NAMALWA (cell line): ENCODE data around the gene PTPN18.
"Not testable (repeated sequence)": the region's sequence is repeated elsewhere in the genome, so short reads cannot be mapped to it uniquely, and the experiment has no call there.

Experiments used
- DNase-seq: peaks from one replicate; pipeline ENCODE4 v3.0.0-alpha.2; 2015; ENCODE audit warnings: low spot score

The PTPN18 gene, protein sequence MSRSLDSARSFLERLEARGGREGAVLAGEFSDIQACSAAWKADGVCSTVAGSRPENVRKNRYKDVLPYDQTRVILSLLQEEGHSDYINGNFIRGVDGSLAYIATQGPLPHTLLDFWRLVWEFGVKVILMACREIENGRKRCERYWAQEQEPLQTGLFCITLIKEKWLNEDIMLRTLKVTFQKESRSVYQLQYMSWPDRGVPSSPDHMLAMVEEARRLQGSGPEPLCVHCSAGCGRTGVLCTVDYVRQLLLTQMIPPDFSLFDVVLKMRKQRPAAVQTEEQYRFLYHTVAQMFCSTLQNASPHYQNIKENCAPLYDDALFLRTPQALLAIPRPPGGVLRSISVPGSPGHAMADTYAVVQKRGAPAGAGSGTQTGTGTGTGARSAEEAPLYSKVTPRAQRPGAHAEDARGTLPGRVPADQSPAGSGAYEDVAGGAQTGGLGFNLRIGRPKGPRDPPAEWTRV

DNA sequence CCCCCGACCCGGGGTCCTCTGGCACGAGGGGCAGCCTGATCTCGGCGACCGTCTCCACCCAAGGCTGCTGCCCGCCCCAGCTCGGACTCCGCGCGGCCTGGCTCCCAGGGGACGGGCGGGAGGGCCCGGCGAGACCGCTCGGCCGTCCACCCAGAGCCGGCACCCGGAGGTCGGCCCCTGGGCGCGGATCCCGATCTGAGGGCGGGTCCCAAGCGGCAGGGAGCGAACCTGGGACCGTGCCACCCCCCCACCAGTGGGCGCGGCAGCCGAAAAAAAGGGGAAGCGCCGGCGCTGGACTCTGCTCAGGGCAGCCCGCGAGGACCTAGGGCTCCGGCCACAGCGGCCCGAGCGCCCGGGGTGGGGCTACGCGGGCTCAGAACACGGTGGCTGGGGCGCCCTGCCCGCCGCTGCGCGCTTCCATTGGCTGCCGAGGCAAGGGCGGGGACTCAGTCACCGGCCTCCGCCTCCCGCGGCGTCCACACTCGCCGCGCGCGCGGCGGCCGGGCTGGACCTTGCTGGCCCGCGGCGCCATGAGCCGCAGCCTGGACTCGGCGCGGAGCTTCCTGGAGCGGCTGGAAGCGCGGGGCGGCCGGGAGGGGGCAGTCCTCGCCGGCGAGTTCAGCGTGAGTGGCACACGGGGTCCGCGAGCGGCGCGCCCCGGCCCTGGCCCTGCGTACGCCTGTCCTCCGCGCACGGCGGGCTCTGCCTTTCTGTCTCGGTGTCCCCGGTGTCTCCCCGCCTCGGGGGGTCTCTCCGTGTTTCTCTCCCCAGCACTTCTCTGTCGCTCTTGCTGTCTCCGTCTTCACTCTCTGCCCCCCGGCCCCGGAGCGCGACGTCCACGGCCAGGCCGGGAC is at the start of gene PTPN18:
TSS of gene PTPN18 (plus strand) at position 479 of the 854 bp plus-strand sequence. CDS start at position 531, 52 bp downstream.
- peak; percentile 54 for DNase-seq

DNA sequence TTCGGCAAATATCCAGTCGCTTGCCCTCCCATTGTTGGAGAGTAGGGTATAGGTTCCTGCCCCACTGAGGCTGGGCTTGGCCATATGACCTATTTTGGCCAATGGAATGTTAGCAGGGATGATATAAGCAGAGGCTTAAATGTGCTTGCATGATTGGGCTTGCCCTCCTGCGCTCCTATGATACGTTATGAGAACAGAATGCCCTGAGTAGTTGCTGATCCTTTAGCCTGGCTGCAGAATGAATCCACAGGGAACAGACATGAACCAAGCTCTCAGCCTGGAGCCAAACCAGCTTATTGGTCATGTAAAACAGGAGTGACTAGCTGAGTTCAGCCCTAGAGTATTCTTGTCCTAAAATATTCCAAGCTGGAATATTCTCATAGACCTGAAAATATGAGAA is 48.0 kb upstream of the PTPN18 start:
- no peak for DNase-seq

DNA sequence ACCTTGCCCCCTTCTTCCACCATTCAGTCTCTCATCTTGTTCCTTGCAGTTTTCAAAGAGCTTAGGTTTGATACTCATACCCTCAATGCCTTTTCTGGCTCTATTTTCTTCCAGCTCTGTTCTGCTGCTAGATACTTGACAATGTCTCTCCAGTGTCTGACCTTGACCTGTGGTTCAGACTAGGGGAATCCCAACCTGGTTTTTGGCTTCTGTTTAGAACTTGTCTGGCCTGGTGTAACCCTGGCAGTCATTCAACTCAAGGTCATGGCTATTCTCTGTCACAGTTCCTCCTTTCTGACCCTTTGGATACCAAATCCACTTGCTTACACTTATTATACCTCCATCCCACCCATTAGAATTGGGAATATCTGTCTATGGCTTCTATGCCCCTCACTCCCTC is 45.0 kb upstream of the PTPN18 start:
- no peak for DNase-seq

DNA sequence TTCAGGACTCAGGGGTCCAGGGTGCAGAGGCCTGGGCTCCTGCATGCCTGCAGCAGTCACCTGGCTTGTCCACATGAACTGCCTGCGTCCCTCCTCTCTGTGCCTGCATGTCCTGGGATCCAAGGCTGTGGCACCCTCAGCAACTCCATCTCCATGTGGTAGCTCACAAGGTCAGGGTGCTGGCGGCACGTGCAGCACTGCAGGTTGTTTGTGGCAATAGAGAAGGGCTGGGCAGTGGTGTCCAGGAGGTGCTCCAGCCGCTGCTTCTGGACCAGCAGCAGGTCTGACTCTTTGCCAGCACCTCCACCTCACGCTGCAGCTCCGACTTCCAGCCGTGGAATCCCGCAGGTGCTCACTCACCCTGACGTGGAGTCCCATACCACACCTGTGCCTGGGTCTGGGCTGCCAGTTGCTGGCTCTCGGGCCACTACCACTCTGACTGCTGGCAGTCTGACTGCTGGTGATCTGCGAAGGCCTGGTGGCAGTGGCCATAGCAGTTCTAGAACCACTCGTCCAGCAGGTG is 42.0 kb upstream of the PTPN18 start:
- DNase-seq = no peak

DNA sequence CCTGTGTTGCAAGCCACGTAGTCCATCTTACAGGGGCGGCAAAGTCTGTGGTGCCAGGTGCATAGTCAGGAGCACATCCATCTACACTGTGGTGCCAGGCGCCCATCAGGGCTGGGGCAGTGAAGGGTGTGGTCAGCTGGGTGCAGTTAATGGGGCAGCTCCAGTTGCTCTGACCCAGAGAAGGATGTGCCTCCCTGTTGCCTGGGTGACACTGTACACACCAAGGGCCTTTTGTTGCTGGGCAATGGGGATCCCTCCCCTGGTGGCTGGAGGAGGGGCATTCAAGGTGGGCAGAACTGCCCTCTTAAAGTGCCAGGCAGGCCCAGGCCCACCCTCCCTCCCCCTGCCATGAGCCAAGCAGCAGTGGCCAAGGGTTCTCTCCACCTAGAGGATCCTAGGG is 41.5 kb upstream of the PTPN18 start:
- no peak for DNase-seq

DNA sequence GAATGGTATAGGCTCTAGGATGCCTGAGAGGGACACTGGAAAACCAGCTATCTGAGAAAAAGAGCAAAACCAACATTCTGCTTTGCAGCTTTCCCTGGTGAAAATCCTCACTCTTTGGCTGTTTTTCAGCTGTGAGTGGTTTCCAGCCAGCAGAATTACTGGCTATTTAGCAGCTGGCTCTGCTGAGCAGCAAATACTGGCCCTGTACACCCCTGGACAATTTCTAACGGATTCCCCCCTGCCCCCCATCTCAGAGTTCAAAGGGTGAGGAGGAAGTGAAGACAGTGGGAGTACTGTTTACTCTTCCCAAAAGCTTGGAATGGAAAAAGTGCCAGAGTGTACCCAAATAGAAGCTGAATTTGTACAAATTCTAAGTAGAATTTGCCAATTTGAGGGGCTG is 39.3 kb upstream of the PTPN18 start:
- DNase-seq = no peak

DNA sequence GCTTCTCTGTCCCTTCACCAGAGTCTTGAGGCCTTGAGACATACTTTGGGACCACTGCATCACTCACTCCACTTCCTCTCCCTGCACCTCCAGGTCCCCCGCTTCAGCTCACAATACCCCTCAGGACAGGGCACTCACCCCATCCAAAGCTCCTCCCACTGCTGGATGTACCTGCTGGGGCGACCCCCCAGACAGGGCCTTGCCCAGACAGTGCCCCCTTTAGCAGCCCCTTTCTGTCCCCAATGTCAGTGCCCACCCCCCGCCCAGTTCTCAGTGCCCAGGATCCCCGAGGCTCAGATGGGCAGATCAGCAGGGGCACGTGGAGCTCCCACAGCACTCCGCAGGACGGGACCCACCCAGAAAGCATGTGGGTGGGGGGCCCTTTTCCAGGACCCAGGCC is 37.0 kb upstream of the PTPN18 start:
- DNase-seq = no peak

DNA sequence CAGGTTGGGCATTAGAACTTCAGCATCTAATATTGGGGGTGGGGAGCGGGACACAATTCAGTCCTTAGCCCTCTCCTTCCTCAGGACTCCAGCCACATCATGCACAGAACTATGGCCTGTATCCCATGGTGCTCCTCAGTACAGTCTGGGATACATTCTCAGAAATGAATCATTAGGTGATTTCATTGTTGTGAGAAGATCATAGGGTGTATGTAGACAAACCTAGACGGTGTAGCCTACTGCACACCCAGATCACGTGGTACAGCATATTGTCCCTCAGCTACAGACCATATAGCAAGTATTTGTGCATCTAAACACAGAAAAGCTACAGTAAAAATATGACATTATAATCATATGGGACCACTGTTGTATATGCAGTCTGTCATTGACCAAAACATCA is 36.3 kb upstream of the PTPN18 start:
- no peak for DNase-seq

DNA sequence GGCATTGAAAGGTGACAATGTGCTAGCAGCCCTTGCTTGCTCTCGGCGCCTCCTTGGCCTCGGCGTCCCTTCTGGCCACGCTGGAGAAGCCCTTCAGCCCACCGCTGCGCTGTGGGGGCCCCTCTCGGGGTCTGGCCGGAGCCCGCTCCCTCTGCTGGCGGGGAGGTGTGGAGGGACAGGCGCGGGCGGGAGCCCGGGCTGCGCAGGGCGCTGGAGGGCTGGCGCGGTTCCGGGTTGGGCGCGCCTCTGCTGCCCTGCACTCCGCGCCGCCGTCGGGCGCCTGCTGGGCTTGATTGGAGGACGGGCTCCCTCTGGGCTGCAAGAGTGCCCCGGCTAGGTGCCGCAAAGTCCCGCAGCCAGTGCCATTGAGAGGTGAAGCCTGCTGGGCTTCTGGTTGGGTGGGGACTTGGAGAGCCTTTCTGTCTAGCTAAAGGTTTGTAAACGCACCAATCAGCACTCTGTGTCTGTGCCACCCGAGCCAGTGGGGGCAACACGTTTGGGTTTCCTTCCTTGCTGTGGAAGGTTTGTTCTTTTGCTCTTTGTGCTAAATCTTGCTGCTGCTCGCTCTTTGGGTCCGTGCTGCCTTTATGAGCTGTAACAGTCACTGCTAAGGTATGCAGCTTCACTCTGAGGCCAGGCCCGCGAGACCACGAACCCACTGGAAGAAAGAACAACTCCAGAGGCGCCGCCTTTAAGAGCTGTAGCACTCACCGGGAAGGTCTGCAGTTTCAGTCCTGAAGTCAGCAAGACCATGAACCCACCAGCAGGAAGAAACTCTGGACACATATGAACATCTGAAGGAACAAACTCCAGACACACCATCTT is 27.9 kb upstream of the PTPN18 start:
- DNase-seq = no peak

DNA sequence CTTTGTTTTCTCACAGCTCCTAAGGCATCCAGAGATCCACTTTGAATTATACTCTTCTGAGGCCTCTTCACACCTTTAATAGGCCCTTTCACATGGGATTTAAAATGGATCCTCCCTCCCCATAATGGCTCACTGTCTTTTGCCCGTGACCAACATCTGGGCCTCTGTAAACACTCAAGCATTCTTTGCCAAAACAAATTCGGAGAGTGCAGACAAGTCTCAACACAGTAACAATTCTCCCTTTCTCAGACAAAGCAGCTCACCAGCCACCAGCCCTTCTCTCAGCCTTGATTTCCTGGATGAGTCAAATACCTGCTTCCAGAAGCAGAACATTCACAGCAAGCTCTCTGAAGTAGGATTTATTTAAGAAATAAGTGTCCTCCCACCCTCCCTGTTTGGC is 27.1 kb upstream of the PTPN18 start:
- DNase-seq = no peak

DNA sequence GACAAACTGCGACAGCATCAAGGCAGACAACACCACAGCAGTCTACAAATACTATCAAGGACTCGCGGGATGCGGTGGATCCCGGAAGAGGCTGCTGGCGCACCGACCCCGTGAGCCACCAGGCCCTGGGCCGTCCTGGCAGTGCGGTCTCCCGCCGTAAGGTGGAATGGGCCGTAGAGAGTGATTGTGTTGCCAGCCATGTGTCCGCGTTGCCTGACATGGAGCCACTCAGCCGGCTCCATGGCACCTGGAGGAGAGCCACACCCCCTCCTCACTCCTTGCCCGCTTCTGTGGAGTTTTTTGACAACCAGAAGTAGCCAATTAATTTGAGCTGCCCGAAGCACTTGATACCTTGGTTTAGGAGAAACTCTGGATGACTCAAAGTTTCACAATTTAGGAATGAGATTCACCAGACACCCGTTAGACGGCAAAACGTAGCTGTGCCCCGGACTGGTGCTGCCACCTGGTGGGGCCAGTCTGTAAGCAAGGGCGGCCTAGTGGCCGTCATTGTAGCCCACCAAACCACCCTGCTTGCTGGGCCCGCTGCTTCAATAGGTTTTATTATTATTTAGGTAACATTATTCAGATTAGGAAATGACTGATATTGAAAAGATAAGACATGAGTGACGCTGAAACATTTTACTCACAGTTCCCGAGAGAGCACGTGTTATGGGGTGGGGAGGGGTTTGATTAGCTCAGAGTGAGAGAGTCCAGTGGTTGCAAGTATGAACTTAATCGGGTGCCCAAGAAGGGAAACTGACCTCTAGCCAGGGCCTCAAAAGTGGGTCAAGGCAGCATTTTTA is 23.4 kb upstream of the PTPN18 start:
- DNase-seq = peak; percentile 78

DNA sequence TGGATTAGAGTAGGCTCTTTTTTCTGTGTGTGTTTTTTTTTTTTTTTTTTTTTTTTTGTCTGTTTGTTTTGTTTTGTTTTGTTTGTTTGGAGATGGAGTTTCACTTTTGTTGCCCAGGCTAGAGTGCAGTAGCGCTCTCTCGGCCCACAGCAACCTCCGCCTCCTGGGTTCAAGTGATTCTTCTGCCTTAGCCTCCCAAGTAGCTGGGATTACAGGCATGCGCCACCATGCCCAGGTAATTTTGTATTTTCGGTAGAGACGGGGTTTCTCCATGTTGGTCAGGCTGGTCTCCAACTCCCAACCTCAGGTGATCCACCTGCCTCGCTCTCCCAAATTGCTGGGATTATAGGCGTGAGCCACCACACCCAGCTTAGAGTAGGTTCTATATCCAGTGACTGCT is 22.6 kb upstream of the PTPN18 start:
- DNase-seq = not testable (repeated sequence)

DNA sequence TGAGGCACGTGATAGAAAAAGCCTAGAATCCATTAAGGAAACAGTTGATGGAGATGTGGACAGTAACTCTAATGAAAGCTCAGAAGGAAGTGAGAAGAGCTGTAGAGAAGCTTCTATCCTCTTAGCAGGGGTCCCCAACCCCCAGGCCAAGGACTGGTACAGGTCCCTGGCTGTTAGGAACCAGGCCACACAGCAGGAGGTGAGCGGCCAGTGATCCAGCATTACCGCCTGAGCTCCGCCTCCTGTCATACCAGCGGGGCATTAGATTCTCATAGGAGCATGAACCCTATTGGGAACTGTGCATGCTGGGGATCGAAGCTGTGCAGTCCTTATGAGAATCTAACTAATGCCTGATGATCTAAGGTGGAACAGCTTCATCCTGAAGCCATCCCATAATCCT is 21.8 kb upstream of the PTPN18 start:
- DNase-seq = no peak

DNA sequence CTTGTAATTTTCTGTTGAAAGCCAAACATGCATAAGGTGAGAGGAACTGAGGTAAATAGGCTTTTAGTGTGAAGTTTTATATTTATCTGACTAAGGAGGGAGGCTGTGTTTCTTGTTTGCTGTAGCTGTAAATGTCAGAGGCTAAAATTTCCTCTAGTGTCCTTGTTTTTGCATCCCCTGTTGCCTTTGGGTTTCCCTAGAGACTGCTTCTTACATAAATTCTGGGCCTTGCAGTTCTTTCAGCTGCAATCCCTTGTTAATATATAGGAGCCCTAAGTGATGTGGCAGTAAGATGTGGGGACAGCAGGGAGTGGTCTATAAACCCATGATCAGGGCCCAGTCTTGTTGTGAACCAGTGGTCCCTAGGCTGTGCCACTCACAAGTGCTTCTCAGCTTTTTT is 20.6 kb upstream of the PTPN18 start:
- no peak for DNase-seq

DNA sequence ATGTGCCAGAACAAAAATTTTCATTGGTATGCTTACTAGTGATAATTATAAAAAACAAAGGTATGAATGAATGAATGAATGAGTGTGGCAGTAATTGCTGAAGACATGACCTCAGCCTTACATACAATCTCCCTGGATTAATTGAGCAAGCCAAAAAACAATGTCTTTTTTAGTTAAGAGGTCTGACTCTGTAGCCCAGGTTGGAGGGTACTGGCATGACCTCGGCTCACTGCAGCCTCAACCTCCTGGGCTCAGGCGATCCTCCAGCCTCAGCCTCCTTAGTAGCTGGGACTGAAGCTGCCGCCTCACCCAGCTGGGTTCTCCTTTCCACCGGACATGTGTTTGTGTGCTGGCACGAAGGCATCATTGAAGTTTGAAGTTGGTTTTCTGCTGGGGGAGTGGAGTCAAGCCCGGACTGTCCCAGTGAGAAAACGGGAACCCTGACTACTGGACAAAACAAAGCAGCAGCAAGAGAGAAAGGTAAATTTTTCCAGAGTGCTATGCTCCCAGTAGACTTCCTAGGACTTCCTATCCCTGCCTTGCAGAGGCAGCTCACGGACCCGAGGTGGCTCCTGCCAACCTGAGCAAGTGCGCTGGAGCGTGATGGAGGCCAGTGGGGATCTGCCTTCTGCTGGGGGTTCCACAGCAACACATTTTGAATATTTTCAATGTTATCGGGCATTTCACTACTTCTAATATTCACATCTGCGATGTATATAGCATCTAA is 19.5 kb upstream of the PTPN18 start:
- no peak for DNase-seq

DNA sequence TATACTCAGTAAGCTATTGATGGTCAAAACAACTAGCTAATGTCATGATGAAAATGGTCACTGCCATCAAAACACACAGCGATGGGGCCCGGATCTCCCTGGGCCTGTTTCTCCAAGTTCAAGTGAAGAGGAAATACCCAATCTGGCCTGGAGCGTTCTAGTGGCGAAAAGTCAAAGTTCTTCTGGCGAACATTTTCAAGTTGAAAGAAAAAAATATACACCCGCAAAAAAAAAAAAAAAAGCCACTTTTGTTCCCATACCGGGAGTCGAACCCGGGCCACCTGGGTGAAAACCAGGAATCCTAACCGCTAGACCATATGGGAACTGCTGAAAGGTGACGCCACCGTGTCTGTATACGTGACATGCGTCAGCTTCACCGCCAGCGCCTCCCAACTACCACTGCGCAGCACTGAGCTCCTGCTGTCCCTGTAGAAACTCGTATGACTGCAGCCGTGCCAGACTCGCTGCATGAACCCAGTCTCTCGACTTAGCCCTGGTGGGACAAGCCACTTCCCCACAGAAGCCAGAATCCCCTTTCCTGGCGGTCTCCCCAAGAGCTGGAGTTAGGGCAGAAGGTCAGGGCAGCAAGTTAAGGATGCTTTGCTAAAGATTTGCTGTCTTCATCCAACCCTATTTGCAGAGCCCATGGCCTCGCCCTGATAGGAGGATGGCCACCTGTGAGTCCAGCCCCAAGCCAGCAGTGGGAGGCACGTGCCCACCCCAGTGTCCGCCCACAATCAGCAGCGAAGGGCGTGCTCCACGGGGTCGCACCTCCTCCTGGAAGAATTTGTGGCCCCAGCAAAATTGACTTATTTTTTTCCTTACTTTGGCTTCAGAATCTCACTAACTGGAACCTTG is 18.8 kb upstream of the PTPN18 start:
- DNase-seq = peak; percentile 77

DNA sequence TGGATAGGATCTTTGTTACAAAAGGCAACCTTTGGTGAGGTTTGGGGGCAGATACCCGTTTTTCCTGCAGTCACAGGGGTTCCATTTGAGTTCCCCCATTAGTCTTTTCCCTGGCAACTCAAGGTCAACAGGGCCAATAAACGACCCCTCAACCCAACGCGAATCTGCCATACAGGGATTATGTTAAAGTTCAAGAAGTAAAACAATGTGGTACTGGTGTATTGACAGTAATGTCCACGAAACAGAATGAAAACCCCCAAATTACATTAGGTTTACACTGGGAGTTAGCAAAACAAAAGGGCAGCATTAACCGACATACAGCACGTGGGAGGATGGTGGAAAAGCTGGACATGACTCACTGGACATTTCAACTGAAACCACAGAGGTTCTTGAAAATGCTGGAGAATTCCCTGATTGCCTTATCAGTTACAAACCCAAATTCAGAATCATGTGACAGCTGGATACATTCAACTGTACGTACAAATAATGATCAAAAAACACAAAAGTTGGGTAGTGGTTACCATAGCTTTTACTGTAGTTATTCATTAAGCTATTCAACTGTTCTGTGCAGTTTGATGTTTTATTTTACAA is 18.0 kb upstream of the PTPN18 start:
- no peak for DNase-seq

DNA sequence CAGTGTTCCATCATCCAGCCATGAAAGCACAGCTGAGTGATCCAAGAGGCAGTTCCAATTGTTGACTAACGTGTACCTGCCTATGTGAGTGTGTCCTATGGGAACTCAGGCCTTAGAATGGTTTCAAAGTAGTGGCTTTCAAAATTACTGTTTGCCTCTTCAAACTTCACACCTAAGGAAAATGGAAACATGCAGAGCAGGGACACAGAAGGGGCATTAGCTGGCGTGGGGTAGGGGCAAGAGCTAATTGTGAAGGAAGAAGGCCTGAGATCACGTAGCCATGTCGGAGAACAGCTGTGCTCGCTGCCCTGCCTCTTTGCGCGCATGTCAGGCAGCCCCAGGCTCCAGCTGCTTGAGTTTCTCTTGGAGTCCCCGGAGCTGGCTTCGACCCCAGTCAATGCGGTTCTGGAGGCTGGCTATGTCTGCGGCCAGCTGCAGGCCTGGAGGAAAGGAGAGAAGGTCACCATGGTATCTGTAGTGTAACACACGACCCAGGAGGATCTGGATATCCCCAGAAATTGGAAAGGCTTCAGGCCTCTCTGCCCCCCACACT is 17.0 kb upstream of the PTPN18 start:
- DNase-seq = no peak
